COLO668 (cell line): ENCODE data around the gene FILIP1.
A peak's percentile ranks its signal among the peaks of the same experiment; 100 is the strongest.

Experiments
- DNase-seq: peaks from one replicate; lab custom pipeline; 2025; ENCODE audit not compliant: unreplicated experiment; lab: John Stamatoyannopoulos, UW

Gene FILIP1

DNA sequence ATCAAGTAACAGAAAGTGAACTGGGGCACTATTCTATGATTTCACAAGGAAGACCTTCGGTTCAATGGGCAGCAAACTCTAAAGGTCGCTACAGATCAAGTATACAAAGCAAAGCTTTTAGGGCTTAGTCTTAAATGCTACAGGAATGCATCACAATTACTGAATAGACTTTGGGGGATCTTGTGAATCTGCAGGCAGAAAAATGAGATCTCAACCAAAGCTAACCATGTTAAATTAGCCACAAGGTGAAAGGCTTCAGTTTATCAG lies 111.0 kb downstream of the FILIP1 start:
- no peak for DNase-seq

- no peak for DNase-seq
Observed at GRCh38 chr6:75381877-75382633, 111.5 kb downstream of the FILIP1 start.

DNA sequence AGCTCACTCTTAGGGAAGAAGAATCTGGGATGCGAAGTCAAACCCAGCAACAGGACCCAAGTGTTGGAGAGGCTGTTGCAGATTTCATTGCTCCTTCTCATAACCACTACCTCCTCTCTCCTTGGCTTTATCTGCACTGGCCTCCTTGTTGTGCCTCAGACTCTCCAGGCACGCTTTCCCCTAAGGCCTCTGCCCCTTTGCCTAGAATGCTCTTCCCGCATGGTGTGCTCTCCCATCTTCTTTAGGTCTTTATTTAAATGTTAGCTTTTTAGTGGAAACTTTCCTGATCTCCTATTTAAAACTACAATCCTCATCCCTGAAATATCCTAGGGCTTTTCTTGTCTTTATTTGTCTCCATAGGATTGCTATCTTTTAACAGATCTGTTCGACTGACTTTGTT lies 114.1 kb downstream of the FILIP1 start:
- DNase-seq: no peak

DNA sequence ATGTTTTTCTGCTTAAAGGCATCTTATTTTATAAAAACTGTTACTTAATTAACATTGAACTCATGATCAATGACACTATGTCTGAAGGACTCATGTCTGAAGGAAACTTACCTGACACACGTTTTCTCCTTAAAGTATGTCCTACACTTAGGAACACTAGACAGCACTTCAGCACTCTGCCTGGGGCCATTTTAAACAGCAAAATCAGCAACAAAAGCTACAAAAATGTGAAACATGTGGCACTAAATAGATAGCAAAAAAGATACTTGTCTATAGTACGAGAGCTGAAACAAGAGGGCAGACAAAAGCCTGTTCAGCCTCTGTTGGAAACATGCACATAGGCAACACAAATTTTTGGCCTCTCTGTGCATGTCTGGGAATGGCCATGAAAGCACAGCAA lies 115.5 kb downstream of the FILIP1 start:
- no peak for DNase-seq

DNA sequence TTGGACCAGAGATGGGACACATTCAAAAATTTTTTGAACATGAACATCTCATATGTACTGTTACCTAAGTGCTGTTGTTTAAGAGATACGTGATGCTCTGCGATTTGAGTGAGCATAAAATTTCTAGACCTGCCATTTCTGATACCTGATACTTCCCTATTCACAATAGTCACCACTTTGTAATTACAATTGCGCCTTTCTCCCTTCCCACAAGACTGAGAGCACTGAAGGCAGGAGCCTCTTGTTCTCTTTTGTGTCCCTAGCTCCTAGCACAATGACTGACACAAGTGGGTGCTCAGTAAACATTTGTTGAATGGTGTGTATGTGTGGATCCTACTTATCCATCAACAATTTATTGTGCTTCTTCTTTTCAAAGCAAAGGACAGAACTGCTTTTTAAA lies 116.2 kb downstream of the FILIP1 start:
- DNase-seq: no peak

DNA sequence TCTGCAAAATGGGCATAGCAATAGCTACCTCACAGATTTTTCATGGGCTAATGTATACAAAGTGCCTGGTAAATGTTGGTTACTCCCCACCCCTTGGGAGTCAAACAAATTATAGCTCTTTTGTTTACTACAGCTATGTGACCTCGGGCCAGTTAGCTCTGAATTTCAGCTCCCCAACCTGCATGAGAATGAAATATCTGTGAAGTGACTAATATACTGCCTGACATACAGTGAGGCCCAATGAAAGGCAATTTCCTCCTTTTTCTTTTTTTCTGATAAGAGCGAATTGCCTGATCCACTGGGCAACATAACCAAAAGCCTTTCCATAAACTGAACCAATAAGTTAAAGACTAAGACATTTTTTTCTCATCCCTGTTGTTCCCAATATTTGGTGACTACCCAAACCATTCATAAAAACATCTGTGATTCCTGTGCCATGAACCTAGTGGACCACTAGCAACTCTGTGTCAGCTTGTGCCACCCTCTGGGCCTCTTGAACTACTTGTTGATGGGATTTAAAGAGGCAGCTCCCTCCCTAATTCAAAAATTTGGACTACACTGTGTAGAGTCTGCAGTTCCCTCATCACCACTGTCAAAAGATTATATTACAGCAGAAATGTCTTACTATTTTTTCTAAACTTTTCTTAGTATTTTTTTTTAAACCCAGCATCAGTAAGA lies 117.1 kb downstream of the FILIP1 start:
- DNase-seq: no peak

DNA sequence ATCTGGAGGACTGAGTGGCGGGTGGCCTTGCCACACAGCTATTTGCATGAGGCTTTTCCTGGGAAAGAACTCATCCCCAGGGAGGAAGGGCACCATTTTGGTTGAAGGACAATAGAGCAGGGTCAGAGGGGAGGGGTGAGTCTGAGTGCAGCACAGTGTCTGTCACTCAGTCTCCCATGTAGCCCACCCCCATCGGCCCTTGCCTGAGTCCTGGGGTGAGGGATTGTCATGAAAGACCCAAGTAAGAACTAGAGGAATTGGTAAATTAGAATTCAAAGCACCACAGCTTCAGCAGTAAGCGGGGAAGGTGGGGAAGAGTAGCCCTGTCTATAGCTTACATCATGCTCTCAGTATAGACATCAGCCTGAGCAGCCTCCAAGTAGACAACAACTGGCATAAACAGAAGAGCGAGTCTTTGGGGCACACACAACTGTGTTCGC lies 118.6 kb downstream of the FILIP1 start:
- DNase-seq: no peak

DNA sequence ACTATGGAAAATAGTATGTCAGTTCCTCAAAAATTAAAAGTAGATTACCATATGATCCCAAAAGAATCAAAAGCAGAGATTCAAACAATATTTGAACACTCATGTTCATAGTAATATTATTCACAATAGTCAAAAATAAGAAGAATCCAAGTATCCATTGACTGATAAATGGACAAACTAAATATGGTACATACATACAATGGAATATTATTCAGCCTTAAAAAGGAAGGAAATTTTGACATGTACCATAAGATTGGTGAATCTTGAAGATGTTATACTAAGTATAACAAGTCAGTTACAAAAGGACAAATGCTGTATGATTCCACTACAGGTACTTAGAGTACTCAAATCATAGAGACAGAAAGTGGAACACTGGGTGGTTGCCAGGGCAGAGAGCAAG lies 120.7 kb downstream of the FILIP1 start:
- no peak for DNase-seq

GRCh38 chr6:75370011-75370410 lies 123.6 kb downstream of the FILIP1 start:
- DNase-seq: no peak

- no peak for DNase-seq
Observed at GRCh38 chr6:75368864-75369402, 124.7 kb downstream of the FILIP1 start.

GRCh38 chr6:75368151-75368779 lies 125.3 kb downstream of the FILIP1 start:
- peak; percentile 3 for DNase-seq

DNA sequence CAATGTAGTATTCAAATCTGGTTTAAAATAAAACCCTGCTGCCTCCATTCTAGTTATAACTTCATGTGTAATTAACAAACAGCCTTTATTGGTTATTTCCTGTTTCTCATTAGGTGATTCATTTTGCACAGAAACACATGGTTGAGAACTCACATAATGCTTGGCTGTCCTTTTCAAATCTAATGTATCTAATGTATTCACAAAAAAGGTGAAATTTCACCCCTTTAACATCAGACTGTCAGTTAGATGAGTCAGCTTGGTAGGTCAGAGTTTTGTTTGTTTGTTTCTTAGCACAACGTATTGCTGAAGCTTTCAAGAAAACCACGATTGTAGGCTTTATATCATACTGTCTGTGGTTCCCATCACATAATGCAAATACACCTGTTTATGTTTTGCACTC lies 130.3 kb downstream of the FILIP1 start:
- DNase-seq: no peak

DNA sequence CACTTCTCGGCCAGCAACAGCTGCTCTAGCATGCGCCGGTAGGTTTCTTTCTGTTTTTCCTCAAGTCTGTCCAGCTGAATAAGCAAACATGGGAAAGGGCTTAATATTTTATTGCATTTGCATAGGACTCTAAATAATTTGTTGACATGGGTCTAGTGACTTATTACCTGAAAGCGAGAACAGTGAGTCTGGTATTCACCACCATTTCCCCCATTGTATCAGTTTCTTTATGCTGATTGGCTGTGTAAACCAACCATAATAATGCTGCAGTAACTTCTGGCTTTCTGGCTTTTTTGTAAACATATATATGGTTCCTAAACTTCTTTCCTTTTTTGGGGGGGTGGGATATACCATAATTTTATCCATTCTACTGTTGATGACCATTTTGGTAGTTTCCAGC lies 140.0 kb downstream of the FILIP1 start:
- DNase-seq: no peak

- no peak for DNase-seq
Observed at GRCh38 chr6:75351570-75351969, 142.0 kb downstream of the FILIP1 start.

DNA sequence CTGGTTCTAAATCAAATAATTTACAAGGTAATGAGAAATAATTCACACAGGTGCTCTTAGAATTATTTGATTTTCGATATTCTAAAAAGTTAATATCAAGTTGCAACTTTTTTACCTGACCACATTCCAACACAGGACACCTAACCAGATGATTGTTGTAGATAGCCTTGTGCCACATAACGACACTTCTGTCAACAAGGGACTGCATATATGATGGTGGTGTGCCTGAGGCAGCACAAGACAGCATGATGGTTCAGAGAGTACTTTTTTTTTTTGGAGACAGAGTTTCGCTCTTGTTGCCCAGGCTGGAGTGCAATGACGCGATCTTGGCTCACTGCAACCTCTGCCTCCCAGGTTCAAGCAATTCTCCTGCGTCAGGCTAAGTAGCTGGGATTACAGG lies 142.8 kb downstream of the FILIP1 start:
- DNase-seq: no peak

GRCh38 chr6:75350156-75350555 lies 143.4 kb downstream of the FILIP1 start:
- no peak for DNase-seq

GRCh38 chr6:75349262-75349984 lies 144.2 kb downstream of the FILIP1 start:
- DNase-seq: no peak

GRCh38 chr6:75348882-75349261 lies 144.7 kb downstream of the FILIP1 start:
- no peak for DNase-seq

DNA sequence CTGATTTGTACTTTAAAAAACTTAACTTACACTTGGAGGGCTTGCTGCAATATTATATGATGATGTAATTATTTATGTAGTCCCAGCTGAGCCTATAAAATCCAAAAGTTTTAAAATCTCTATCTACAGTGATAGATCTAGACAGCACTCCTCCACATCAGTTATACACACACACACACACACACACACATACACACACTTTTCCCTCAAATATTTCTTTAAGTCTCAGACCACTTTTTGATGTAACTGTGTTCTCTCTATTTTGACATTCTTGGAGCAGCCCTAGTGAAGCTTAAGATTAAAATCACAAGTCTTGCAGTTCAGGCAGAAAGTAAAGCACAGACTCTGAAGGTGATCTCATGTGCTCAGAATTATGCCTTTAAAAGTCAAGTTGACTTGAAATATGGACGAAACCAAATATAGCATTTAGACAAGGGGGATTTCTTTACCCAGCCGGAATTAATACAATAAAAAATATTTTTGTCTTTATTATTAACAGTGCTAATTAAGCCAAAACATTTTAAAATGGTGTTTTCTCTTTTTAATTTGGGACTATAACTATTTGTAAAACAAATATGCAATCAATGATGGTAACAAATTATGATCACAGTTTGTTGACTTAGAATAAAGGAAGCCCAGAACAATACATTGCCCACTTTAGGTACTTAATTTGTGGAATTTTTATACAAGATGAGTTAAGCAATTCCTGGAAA lies 145.5 kb downstream of the FILIP1 start:
- no peak for DNase-seq

GRCh38 chr6:75345413-75345812 lies 148.2 kb downstream of the FILIP1 start:
- DNase-seq: no peak

GRCh38 chr6:75344455-75344854 lies 149.1 kb downstream of the FILIP1 start:
- DNase-seq: no peak
